Gastrocnemius medialis (tissue), 4 donors: ENCODE measurements around the gene ASB18.

Experiments used
- POLR2A ChIP-seq, 2 donors: fragments of 450-650 bp; IDR thresholded peaks; one replicate each; pipeline ENCODE4 v1.6.1; 2017; ENCODE audit warnings: antibody characterized with exemption in 2 of 2, mild to moderate bottlenecking in 2 of 2, moderate library complexity in 2 of 2
- TF ChIP-seq, protein P1 (sequence below), 5 experiments: fragments of 450-650 bp in 3 of 5; fragments of 200-600 bp in 2 of 5; sonication (generic) in 2 of 5; IDR thresholded peaks in 4 of 5; conservative IDR thresholded peaks in 1 of 5; 1 replicate in 4 of 5; 2 replicates in 1 of 5; pipeline ENCODE4 v1.5.1; 2016 to 2019; ENCODE audit warnings: antibody characterized with exemption in 5 of 5, mild to moderate bottlenecking in 3 of 5, moderate library complexity in 3 of 5

DNA sequence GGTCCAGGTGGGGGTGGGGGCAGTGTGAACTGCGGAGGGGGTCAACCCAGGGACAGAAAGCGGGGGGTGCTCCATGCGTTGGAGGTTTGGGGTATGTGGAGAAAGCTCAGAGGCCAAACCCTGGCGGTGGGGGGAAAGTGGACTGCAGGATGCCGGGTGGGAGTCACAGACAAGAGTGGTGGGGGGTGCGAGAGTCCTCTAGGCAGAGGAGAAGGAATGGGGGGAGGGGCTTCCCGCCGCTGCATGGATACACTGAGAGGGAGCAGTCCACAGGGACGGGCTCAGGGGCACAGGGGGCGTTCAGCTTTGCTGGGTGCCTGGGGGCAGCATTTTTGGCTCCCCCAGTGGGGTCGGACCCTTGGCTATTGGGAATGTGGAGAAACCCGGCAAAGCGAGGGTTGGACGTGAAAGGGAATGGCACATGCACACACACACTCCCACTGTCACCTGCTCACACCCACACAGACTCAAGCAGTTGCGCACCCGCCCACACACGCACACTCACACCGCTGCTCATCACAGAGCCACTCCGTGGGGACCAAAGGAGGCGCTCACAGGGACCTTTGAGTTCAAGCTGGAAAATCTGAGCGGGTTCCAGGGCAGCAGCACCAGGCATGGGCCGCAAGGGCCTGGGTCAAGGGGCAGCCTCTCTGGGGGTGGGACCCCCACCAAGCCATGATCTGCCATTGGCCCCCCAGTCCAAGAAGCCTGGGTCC is 103.7 kb downstream of the ASB18 start:
- TF ChIP-seq POLR2A (IDR thresholded peaks at IDR 0.05): no peak
- TF ChIP-seq, protein P1, sequence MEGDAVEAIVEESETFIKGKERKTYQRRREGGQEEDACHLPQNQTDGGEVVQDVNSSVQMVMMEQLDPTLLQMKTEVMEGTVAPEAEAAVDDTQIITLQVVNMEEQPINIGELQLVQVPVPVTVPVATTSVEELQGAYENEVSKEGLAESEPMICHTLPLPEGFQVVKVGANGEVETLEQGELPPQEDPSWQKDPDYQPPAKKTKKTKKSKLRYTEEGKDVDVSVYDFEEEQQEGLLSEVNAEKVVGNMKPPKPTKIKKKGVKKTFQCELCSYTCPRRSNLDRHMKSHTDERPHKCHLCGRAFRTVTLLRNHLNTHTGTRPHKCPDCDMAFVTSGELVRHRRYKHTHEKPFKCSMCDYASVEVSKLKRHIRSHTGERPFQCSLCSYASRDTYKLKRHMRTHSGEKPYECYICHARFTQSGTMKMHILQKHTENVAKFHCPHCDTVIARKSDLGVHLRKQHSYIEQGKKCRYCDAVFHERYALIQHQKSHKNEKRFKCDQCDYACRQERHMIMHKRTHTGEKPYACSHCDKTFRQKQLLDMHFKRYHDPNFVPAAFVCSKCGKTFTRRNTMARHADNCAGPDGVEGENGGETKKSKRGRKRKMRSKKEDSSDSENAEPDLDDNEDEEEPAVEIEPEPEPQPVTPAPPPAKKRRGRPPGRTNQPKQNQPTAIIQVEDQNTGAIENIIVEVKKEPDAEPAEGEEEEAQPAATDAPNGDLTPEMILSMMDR (IDR thresholded peaks at IDR 0.05 in 4 of 5, conservative IDR thresholded peaks at IDR 0.05 in 1 of 5): no peak
